ENCODE data around the gene GFRA1.

GFRA1 gene

GRCh38 chr10:116221053-116221452, 52.0 kb downstream of the GFRA1 start:
- Histone ChIP-seq H3K27ac (no peak overlapping the region), H2AFZ (ENCODE audit: low read depth) (no peak overlapping the region), H4K20me1 (ENCODE audit: insufficient read depth) (no peaks in the 10 kb centered on the region), H3K4me3 (IDR thresholded peaks at IDR 0.05; ENCODE audit: insufficient read depth, low read depth, low read length) (no peak overlapping the region), H3K27me3 (ENCODE audit: insufficient read depth, low read depth) (no peaks in the 10 kb centered on the region), H3K9ac (no peak overlapping the region), H3K36me3 (ENCODE audit: insufficient read depth) (no peaks in the 10 kb centered on the region), H3K79me2 (ENCODE audit: insufficient read depth, low read depth) (no peaks in the 10 kb centered on the region), H3K4me2 (no peak overlapping the region), H3K4me1 (ENCODE audit: low read depth, poor library complexity, severe bottlenecking) (no peaks in the 10 kb centered on the region)
- TF ChIP-seq, protein P1, sequence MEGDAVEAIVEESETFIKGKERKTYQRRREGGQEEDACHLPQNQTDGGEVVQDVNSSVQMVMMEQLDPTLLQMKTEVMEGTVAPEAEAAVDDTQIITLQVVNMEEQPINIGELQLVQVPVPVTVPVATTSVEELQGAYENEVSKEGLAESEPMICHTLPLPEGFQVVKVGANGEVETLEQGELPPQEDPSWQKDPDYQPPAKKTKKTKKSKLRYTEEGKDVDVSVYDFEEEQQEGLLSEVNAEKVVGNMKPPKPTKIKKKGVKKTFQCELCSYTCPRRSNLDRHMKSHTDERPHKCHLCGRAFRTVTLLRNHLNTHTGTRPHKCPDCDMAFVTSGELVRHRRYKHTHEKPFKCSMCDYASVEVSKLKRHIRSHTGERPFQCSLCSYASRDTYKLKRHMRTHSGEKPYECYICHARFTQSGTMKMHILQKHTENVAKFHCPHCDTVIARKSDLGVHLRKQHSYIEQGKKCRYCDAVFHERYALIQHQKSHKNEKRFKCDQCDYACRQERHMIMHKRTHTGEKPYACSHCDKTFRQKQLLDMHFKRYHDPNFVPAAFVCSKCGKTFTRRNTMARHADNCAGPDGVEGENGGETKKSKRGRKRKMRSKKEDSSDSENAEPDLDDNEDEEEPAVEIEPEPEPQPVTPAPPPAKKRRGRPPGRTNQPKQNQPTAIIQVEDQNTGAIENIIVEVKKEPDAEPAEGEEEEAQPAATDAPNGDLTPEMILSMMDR (conservative IDR thresholded peaks at IDR 0.05; ENCODE audit: low read depth, low read length) = no peak

GRCh38 chr10:116216676-116217075, 56.3 kb downstream of the GFRA1 start:
- H2AFZ ChIP-seq (ENCODE audit: low read depth) = no peak overlapping the region
- no peaks in the 10 kb centered on the region for H3K27me3 ChIP-seq (ENCODE audit: insufficient read depth, low read depth)
- no peaks in the 10 kb centered on the region for H3K79me2 ChIP-seq (ENCODE audit: insufficient read depth, low read depth)
- H4K20me1 ChIP-seq (ENCODE audit: insufficient read depth) = no peaks in the 10 kb centered on the region
- H3K4me3 ChIP-seq (IDR thresholded peaks at IDR 0.05; ENCODE audit: insufficient read depth, low read depth, low read length) = no peak overlapping the region
- TF ChIP-seq, protein P1 (conservative IDR thresholded peaks at IDR 0.05; ENCODE audit: low read depth, low read length) = no peak
- no peaks in the 10 kb centered on the region for H3K4me1 ChIP-seq (ENCODE audit: low read depth, poor library complexity, severe bottlenecking)
- no peak overlapping the region for H3K9ac ChIP-seq
- H3K4me2 ChIP-seq = no peak overlapping the region
- no peaks in the 10 kb centered on the region for H3K36me3 ChIP-seq (ENCODE audit: insufficient read depth)
- no peak overlapping the region for H3K27ac ChIP-seq

- H3K9ac ChIP-seq = no peak overlapping the region
- no peaks in the 10 kb centered on the region for H3K4me1 ChIP-seq (ENCODE audit: low read depth, poor library complexity, severe bottlenecking)
- H3K36me3 ChIP-seq (ENCODE audit: insufficient read depth) = no peaks in the 10 kb centered on the region
- TF ChIP-seq, protein P1 (conservative IDR thresholded peaks at IDR 0.05; ENCODE audit: low read depth, low read length) = no peak
- H3K79me2 ChIP-seq (ENCODE audit: insufficient read depth, low read depth) = no peaks in the 10 kb centered on the region
- H3K27ac ChIP-seq = no peak overlapping the region
- no peak overlapping the region for H2AFZ ChIP-seq (ENCODE audit: low read depth)
- H3K27me3 ChIP-seq (ENCODE audit: insufficient read depth, low read depth) = no peaks in the 10 kb centered on the region
- H3K4me3 ChIP-seq (IDR thresholded peaks at IDR 0.05; ENCODE audit: insufficient read depth, low read depth, low read length) = no peak overlapping the region
- no peak overlapping the region for H3K4me2 ChIP-seq
- no peaks in the 10 kb centered on the region for H4K20me1 ChIP-seq (ENCODE audit: insufficient read depth)
Observed at GRCh38 chr10:116215651-116216050, 57.4 kb downstream of the GFRA1 start.

DNA sequence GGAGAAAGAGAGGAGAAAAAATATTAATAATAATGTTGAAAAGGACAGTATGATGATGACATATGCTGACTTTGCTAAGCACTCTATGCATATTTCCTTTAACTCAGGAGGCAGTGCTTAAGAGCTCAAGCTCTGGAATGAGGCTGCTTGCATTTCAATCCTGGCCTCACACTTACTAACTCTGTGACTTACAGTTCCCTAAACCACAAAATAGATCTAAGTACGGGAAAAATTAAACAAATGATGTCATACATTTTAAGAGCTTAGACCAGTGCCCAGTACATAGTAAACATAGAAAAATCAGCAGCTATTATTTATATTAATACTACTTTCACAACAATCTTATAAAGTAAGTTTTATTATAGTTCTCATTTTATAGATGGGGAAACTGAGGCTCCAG, 61.3 kb downstream of the GFRA1 start:
- no peaks in the 10 kb centered on the region for H3K79me2 ChIP-seq (ENCODE audit: insufficient read depth, low read depth)
- no peaks in the 10 kb centered on the region for H3K36me3 ChIP-seq (ENCODE audit: insufficient read depth)
- H2AFZ ChIP-seq (ENCODE audit: low read depth) = no peak overlapping the region
- no peaks in the 10 kb centered on the region for H4K20me1 ChIP-seq (ENCODE audit: insufficient read depth)
- H3K27ac ChIP-seq = no peak overlapping the region
- no peak overlapping the region for H3K4me3 ChIP-seq (IDR thresholded peaks at IDR 0.05; ENCODE audit: insufficient read depth, low read depth, low read length)
- H3K27me3 ChIP-seq (ENCODE audit: insufficient read depth, low read depth) = no peaks in the 10 kb centered on the region
- TF ChIP-seq, protein P1 (conservative IDR thresholded peaks at IDR 0.05; ENCODE audit: low read depth, low read length) = no peak
- no peaks in the 10 kb centered on the region for H3K4me1 ChIP-seq (ENCODE audit: low read depth, poor library complexity, severe bottlenecking)
- no peak overlapping the region for H3K9ac ChIP-seq
- H3K4me2 ChIP-seq = no peak overlapping the region

All from KMS-11 (cell line).